Coronary artery (tissue), 2 donors: ENCODE results near the gene CANT1.
"Not testable (repeated sequence)": the region's sequence is repeated elsewhere in the genome, so short reads cannot be mapped to it uniquely, and the experiment has no call there.

ENCODE experiments used
- DNase-seq: peaks from one replicate; pipeline ENCODE4 v3.0.0-alpha.2; 2017; ENCODE audit warnings: low spot score
- H3K27ac ChIP-seq, 2 donors: fragments of 200-600 bp; sonication (generic); one replicate each; pipeline ENCODE4 v1.5.1; 2016 to 2019
- H3K4me3 ChIP-seq: fragments of 200-600 bp; sonication (generic); 2 replicates; pipeline ENCODE4 v1.5.1; 2016; ENCODE audit warnings: mild to moderate bottlenecking, moderate library complexity
- TF ChIP-seq, protein P1 (sequence below): fragments of 200-600 bp; sonication (generic); IDR thresholded peaks from one replicate; pipeline ENCODE4 v1.5.1; 2019; ENCODE audit warnings: antibody characterized with exemption

The CANT1 gene

GRCh38 chr17:78951967-78952551 is 57.5 kb downstream of the CANT1 start:
- DNase-seq: no peak
- no peak overlapping the region for H3K4me3 ChIP-seq
- no peak overlapping the region for H3K27ac ChIP-seq
- TF ChIP-seq, protein P1, sequence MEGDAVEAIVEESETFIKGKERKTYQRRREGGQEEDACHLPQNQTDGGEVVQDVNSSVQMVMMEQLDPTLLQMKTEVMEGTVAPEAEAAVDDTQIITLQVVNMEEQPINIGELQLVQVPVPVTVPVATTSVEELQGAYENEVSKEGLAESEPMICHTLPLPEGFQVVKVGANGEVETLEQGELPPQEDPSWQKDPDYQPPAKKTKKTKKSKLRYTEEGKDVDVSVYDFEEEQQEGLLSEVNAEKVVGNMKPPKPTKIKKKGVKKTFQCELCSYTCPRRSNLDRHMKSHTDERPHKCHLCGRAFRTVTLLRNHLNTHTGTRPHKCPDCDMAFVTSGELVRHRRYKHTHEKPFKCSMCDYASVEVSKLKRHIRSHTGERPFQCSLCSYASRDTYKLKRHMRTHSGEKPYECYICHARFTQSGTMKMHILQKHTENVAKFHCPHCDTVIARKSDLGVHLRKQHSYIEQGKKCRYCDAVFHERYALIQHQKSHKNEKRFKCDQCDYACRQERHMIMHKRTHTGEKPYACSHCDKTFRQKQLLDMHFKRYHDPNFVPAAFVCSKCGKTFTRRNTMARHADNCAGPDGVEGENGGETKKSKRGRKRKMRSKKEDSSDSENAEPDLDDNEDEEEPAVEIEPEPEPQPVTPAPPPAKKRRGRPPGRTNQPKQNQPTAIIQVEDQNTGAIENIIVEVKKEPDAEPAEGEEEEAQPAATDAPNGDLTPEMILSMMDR: no peak

- H3K27ac ChIP-seq: no peak overlapping the region
These were observed 58.7 kb downstream of the CANT1 start for GRCh38 chr17:78950870-78951269.

GRCh38 chr17:78947235-78948149 is 62.1 kb downstream of the CANT1 start:
- DNase-seq: no peak
- Histone ChIP-seq H3K27ac (no peak overlapping the region), H3K4me3 (no peak overlapping the region)
- TF ChIP-seq, protein P1: no peak

More at GRCh38 chr17:78950870-78951269, 58.7 kb downstream of the CANT1 start:
- no peak overlapping the region for H3K4me3 ChIP-seq
- DNase-seq: no peak
- TF ChIP-seq, protein P1: no peak

DNA sequence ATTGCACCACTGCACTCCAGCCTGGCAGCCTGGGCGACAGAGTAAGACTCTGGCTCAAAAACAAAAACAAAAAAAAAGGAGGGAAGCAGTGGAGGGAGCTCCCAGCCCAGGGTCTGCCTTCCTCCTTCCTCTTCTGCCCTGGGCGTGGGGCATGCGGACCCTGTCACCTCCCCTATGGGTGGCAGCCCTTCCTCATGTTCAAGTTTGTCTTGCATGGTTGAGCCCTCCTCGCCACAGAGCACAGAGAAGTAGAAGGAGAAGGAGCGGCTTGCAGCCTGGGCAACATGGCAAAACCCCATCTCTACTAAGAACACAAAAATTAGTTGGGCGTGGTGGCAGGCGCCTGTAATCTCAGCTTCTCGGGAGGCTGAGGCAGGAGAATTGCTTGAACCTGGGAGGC is 62.9 kb downstream of the CANT1 start:
- no peak for DNase-seq
- H3K27ac ChIP-seq: no peak overlapping the region
- TF ChIP-seq, protein P1: no peak
- H3K4me3 ChIP-seq: no peak overlapping the region

DNA sequence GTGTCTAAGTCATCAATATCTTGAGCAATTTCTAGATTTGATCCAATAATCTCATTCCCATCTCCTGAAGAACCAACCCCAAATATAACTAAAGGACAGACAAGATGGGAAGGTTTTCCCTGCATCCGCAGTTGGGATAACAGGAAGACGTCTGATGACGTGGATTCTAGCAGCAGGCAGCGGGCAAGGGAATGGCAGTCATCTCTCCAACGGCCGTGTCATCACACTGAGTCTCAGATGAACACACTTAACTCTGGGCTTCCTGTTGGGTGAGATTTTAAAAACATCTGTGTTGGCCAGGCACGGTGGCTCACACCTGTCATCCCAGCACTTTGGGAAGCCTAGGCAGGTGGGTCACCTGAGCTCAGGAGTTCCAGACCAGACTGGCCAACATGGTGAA is 63.4 kb downstream of the CANT1 start:
- Histone ChIP-seq H3K4me3 (no peak overlapping the region), H3K27ac (no peak overlapping the region)
- TF ChIP-seq, protein P1: no peak
- no peak for DNase-seq

- not testable (repeated sequence) for H3K4me3 ChIP-seq, DNase-seq, H3K27ac ChIP-seq
These were observed 64.1 kb downstream of the CANT1 start for GRCh38 chr17:78945455-78945854.

DNA sequence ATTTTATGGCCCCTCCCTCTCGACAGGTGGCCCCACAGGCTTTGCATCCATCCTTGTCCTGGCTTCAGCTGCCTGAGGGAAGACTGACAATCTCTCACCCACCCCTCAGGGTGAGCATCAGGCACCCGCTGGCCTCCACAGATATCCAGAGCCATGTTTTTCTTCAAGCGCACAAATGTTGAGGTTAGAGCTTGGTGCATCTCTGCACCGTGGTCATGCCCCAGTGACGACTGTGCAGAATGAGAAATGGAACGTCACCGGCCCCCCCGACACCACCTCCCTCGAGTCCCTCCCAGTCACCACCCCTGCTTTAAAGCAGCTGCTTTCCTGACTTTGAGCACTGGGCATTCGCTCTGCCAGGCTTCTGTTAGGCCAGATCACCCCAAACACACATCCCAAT is 64.6 kb downstream of the CANT1 start:
- DNase-seq: no peak
- TF ChIP-seq, protein P1: no peak
- H3K27ac ChIP-seq: no peak overlapping the region
- no peak overlapping the region for H3K4me3 ChIP-seq
